WTC11 (cell line): ENCODE results near the gene FBLN5. TPM values are rescaled to one million over a fixed set of nuclear protein-coding genes. Genes with fewer than 3 reads are reported as not detected.

Experiments
- ATAC-seq: fragments of 200-7000 bp; cut with Tn5 transposase; 2 replicates; pipeline ENCODE4 v1.10.0; 2021; ENCODE audit warnings: mild to moderate bottlenecking, moderate library complexity
- CTCF ChIA-PET: fragments of 300-600 bp; sonication (Branson Sonifier 250); formaldehyde crosslinking; loops from one replicate; lab custom pipeline; 2021; ENCODE audit warnings: antibody characterized with exemption; lab: Charles Lee
- POLR2A ChIA-PET: fragments of 350-600 bp; sonication (Branson Sonifier 250); formaldehyde crosslinking; loops from one replicate; lab custom pipeline; 2021; ENCODE audit warnings: antibody characterized with exemption; lab: Charles Lee
- DNase-seq: peaks from one replicate; pipeline ENCODE4 v3.0.0; 2021; ENCODE audit warnings: low spot score
- H3K27ac Mint-ChIP-seq: 2 replicates; pipeline ENCODE4 v1.8.0; 2021; ENCODE audit warnings: mixed read lengths
- H3K27me3 Mint-ChIP-seq: 2 replicates; pipeline ENCODE4 v1.8.0; 2021; ENCODE audit warnings: low read depth, mild to moderate bottlenecking, moderate library complexity, mixed read lengths
- H3K36me3 Mint-ChIP-seq: 2 replicates; pipeline ENCODE4 v1.8.0; 2021; ENCODE audit warnings: mixed read lengths
- H3K4me1 Mint-ChIP-seq: 2 replicates; pipeline ENCODE4 v1.8.0; 2022; ENCODE audit warnings: mixed read lengths
- H3K4me3 Mint-ChIP-seq: 2 replicates; pipeline ENCODE4 v1.8.0; 2021; ENCODE audit warnings: mild to moderate bottlenecking, moderate library complexity, mixed read lengths
- H3K9me3 Mint-ChIP-seq: 2 replicates; pipeline ENCODE4 v1.8.0; 2021; ENCODE audit warnings: mixed read lengths
- ATF2 ChIP-seq: sonication (generic); formaldehyde crosslinking; IDR thresholded peaks from 2 replicates; pipeline ENCODE4 v1.8.1; 2022; ENCODE audit warnings: low read depth, missing genetic modification reagents, borderline replicate concordance
- HMGA2 ChIP-seq: fragments of 250-450 bp; sonication (Bioruptor Pico); IDR thresholded peaks from 2 replicates; pipeline ENCODE4 v1.4.0; 2021; ENCODE audit warnings: mild to moderate bottlenecking, moderate library complexity
- HMGXB4 ChIP-seq: sonication (generic); formaldehyde crosslinking; IDR thresholded peaks from 2 replicates; pipeline ENCODE4 v1.8.1; 2023; ENCODE audit warnings: mild to moderate bottlenecking, moderate library complexity, missing genetic modification reagents
- IRF2 ChIP-seq: sonication (generic); formaldehyde crosslinking; IDR thresholded peaks from 2 replicates; pipeline ENCODE4 v1.8.0; 2022; ENCODE audit warnings: low read depth, missing genetic modification reagents, borderline replicate concordance
- JAZF1 ChIP-seq: fragments of 250-450 bp; sonication (Bioruptor Pico); IDR thresholded peaks from 2 replicates; pipeline ENCODE4 v1.9.0; 2021; ENCODE audit warnings: moderate library complexity, mild to moderate bottlenecking, inconsistent platforms
- NFATC4 ChIP-seq: fragments of 250-450 bp; sonication (Bioruptor Pico); IDR thresholded peaks from 2 replicates; pipeline ENCODE4 v1.9.0; 2021; ENCODE audit warnings: mild to moderate bottlenecking
- RELA ChIP-seq: sonication (generic); formaldehyde crosslinking; IDR thresholded peaks from 2 replicates; pipeline ENCODE4 v1.8.1; 2022; ENCODE audit warnings: missing genetic modification reagents, mild to moderate bottlenecking, borderline replicate concordance
- SMAD3 ChIP-seq: sonication (generic); formaldehyde crosslinking; IDR thresholded peaks from 2 replicates; pipeline ENCODE4 v1.8.0; 2022; ENCODE audit warnings: missing genetic modification reagents, mild to moderate bottlenecking, borderline replicate concordance
- SOX15 ChIP-seq: fragments of 250-450 bp; sonication (Bioruptor Pico); IDR thresholded peaks from 2 replicates; pipeline ENCODE4 v1.9.0; 2021; ENCODE audit warnings: mild to moderate bottlenecking
- ZMAT4 ChIP-seq: fragments of 250-450 bp; sonication (Bioruptor Pico); IDR thresholded peaks from 2 replicates; pipeline ENCODE4 v1.9.0; 2021; ENCODE audit warnings: mild to moderate bottlenecking
- ZNF121 ChIP-seq: sonication (generic); formaldehyde crosslinking; IDR thresholded peaks from 2 replicates; pipeline ENCODE4 v1.8.0; 2023; ENCODE audit warnings: missing genetic modification reagents
- ZNF232 ChIP-seq: sonication (generic); formaldehyde crosslinking; IDR thresholded peaks from 2 replicates; pipeline ENCODE4 v1.8.0; 2022; ENCODE audit warnings: mild to moderate bottlenecking, missing genetic modification reagents
- ZNF423 ChIP-seq: fragments of 250-450 bp; sonication (Bioruptor Pico); IDR thresholded peaks from 2 replicates; pipeline ENCODE4 v2.1.2; 2022; ENCODE audit warnings: mild to moderate bottlenecking, moderate library complexity
- ZNF512 ChIP-seq: sonication (generic); formaldehyde crosslinking; IDR thresholded peaks from 2 replicates; pipeline ENCODE4 v1.8.1; 2022; ENCODE audit warnings: missing genetic modification reagents, borderline replicate concordance
- ZNF671 ChIP-seq: fragments of 250-450 bp; sonication (Bioruptor Pico); IDR thresholded peaks from 2 replicates; pipeline ENCODE4 v1.8.0; 2021; ENCODE audit warnings: mild to moderate bottlenecking
- total RNA-seq: library from RNA; stranded (reverse); gene quantifications from 3 replicates; pipeline ENCODE4 v1.2.3, GENCODE V29; 2021

Gene FBLN5
- total RNA-seq, 1 experiment from 2014 or later, result 4.0 TPM

GRCh38 chr14:91945751-91946621 lies 1.5 kb downstream of the FBLN5 start (continued):
- TF ChIP-seq ATF2, result no peak

- POLR2A ChIA-PET, result no interaction called here
- ATAC-seq, result no peak
- peaks cover 10% of the 10 kb centered on the region for H3K9me3 Mint-ChIP-seq
- TF ChIP-seq SMAD3 (CRISPR knock-in tag), result no peak
- TF ChIP-seq ZNF512, result no peak
- TF ChIP-seq, all 79 proteins: peak for 0
- no peak for DNase-seq
- Mint-ChIP-seq H3K27ac (no peak overlapping the region), H3K27me3 (peaks cover 24% of the 10 kb centered on the region), H3K4me3 (no peak overlapping the region), H3K4me1 (peaks cover 14% of the 10 kb centered on the region), H3K36me3 (no peaks in the 10 kb centered on the region)
- CTCF ChIA-PET, result interaction anchor here (1.2 kb wide), 1 partner anchor 54 kb away, joined by 6 read pairs; no protein-coding TSS in a partner anchor
Observed at GRCh38 chr14:91942946-91943345, 4.5 kb downstream of the FBLN5 start.

GRCh38 chr14:91942128-91942527 lies 5.4 kb downstream of the FBLN5 start:
- CTCF ChIA-PET, result no interaction called here

GRCh38 chr14:91940209-91940608 lies 7.3 kb downstream of the FBLN5 start:
- ChIA-PET POLR2A (interaction anchor here (0.6 kb wide), 1 partner anchor 85 kb away, joined by 4 read pairs; no protein-coding TSS in a partner anchor), CTCF (no interaction called here)
- Mint-ChIP-seq H3K4me1 (peaks cover 9% of the 10 kb centered on the region), H3K27ac (no peak overlapping the region), H3K9me3 (peaks cover 10% of the 10 kb centered on the region), H3K4me3 (no peak overlapping the region), H3K36me3 (no peaks in the 10 kb centered on the region), H3K27me3 (peaks cover 1% of the 10 kb centered on the region; the same call in 1 of the 2 replicates)
- ATAC-seq (no peak), DNase-seq (no peak)
- TF ChIP-seq HMGXB4 (CRISPR knock-in tag), result no peak
- TF ChIP-seq HMGA2 (CRISPR knock-in tag), result no peak
- TF ChIP-seq SOX15 (CRISPR knock-in tag), result no peak
- TF ChIP-seq ZMAT4, result no peak
- no peak for TF ChIP-seq JAZF1 (CRISPR knock-in tag)
- TF ChIP-seq IRF2 (CRISPR knock-in tag), result no peak
- TF ChIP-seq RELA (CRISPR knock-in tag), result no peak
- no peak for TF ChIP-seq NFATC4
- TF ChIP-seq ZNF121 (CRISPR knock-in tag), result no peak

More at GRCh38 chr14:91942128-91942527, 5.4 kb downstream of the FBLN5 start:
- peaks cover 13% of the 10 kb centered on the region for H3K4me1 Mint-ChIP-seq
- H3K27me3 Mint-ChIP-seq, result peaks cover 20% of the 10 kb centered on the region
- ATAC-seq, result peak; percentile 51
- DNase-seq, result no peak
- no peak overlapping the region for H3K4me3 Mint-ChIP-seq
- TF ChIP-seq ZNF423 (CRISPR knock-in tag) (no peak), ZNF671 (CRISPR knock-in tag) (no peak), ZNF512 (no peak), ZNF232 (no peak)
- POLR2A ChIA-PET, result interaction anchor here (0.6 kb wide), 1 partner anchor 441 kb away, joined by 3 read pairs; no protein-coding TSS in a partner anchor
- H3K27ac Mint-ChIP-seq, result no peak overlapping the region
- H3K9me3 Mint-ChIP-seq, result peaks cover 10% of the 10 kb centered on the region
- no peaks in the 10 kb centered on the region for H3K36me3 Mint-ChIP-seq
